Astrocyte of the cerebellum (primary cell): ENCODE results near the gene MBNL2.

Experiments used
- DNase-seq: peaks from one replicate; pipeline ENCODE4 v3.0.0-alpha.2; 2011; ENCODE audit warnings: low read depth
- H3K4me3 ChIP-seq: 2 replicates; pipeline ENCODE4 v1.5.1; 2011; ENCODE audit warnings: mild to moderate bottlenecking, low read depth, low read length, moderate library complexity
- CTCF ChIP-seq: IDR thresholded peaks from 2 replicates; pipeline ENCODE4 v1.5.1; 2012; ENCODE audit warnings: low read length, low read depth, moderate library complexity, mild to moderate bottlenecking; ENCODE audit errors: missing control alignments
- in situ Hi-C: cut with HindIII; loops from 2 replicates; pipeline ENCODE4 v1.10.0; 2017; ENCODE audit warnings: low sequenced_read_pairs

Gene MBNL2

DNA sequence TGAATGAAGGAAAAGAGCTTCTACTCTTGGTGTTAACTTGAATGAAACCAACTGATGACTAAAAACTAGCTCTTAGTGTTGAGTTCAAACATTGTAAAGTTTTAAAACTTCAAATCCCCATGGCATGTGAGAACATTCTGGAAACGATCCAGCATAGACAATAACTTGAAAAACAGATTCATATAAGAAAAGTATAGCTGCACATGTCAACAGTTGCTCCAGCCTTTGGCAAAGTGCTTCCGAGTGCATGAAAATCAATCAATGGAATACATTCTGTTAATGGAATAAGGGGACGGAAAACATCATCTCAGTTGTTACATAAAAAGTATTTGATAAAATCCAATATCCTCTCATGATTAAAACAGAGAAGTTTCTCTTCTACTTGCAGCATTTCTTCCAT is 89.8 kb downstream of the MBNL2 start:
- no peak for DNase-seq
- TF ChIP-seq CTCF = no peak
- no peak overlapping the region for H3K4me3 ChIP-seq
- in situ Hi-C loops = loop anchor here (5.0 kb wide), 1 partner anchor 35 kb away; no protein-coding TSS in a partner anchor

DNA sequence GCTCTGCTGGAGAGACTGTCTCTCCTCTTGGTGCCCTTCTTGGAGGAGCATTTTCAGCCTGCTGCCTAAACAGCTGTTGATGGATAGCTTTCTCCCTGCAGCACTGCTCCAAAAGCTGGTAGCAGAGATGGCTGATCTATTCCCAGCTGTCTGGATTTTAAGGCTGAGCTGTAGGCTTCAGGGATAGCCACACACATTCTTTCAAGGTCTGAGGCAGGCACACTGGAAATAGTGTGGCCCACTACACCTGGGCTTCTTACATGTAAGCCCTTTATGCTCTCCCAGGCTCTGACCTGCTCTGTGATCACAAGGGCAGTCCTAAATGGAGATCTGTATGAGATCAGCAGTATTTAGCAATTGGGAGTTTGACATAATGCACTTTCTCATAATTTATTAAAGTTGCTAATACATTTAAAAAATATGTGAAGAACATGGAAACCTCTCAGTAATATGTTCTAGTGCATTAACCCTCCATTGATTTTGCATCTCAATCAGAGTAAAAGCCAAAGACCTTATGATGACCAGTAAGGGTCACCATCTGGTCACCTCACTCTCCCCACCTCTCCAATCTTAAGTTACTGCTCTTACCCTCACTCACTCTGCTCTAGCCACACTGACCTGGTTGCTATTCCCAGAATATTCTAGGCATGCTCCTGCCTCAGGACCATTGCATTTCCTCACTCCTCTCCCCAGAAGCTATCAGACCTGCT is 91.6 kb downstream of the MBNL2 start:
- DNase-seq = no peak
- no peak overlapping the region for H3K4me3 ChIP-seq
- no peak for TF ChIP-seq CTCF
- in situ Hi-C loops = loop anchor here (5.0 kb wide), 1 partner anchor 36 kb away; no protein-coding TSS in a partner anchor

DNA sequence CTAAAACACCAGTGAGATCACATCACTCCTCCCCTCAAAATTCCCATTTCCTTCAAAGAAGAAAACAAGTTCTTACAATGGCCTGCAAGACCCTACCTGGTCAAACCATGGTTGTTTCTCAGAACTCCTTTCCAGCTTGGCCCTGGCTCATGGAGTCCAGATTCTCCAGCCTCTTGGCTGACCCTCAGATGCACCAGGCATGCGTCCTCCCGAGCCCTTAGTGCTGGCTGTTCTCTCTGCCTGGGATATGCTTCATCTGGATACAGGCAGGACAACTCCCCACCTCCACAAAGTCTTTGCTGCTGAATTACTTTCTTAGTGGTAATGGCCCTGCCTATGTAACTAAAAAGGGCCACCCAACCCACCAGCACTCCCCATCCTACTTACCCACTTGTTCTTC is 94.3 kb downstream of the MBNL2 start:
- in situ Hi-C loops = no loop called here
- no peak for DNase-seq
- TF ChIP-seq CTCF = no peak

GRCh38 chr13:97317933-97318332 is 95.8 kb downstream of the MBNL2 start:
- DNase-seq = no peak
- no peak for TF ChIP-seq CTCF
- no peak overlapping the region for H3K4me3 ChIP-seq
- in situ Hi-C loops = no loop called here

More for the DNA sequence above, 94.3 kb downstream of the MBNL2 start:
- H3K4me3 ChIP-seq = no peak overlapping the region

DNA sequence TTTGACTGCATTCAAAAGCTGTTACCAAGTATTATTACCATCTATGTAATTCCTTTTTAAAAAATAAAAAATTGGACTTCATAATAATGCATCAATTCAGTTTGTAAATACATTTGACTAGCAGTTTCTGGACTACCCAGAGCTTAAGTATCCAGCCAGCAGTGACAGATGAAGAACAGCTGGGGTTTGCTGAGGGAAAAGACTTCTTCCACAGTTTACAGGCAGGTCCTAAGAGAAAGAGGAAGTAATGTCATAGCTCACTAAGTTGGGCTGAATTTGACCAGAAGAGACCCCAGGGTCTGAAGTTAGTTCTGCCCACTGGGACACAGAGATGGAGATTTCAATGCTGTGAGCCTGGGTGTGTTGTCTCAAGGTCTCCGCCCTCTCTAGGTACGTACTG is 96.4 kb downstream of the MBNL2 start:
- in situ Hi-C loops = no loop called here
- no peak for TF ChIP-seq CTCF
- no peak for DNase-seq
- H3K4me3 ChIP-seq = no peak overlapping the region

- DNase-seq = no peak
- in situ Hi-C loops = no loop called here
- no peak for TF ChIP-seq CTCF
- H3K4me3 ChIP-seq = no peak overlapping the region
Observed at GRCh38 chr13:97319113-97319720, 97.1 kb downstream of the MBNL2 start.
